ENCODE measurements around the gene A1BG.

The A1BG gene

GRCh38 chr19:58330458-58330857 is 22.8 kb downstream of the A1BG start:
- no peak for TF ChIP-seq FOXP2 (optimal IDR thresholded peaks at IDR 0.05; ENCODE audit: borderline replicate concordance, extremely low read depth, extremely low read length, insufficient read depth)
- TF ChIP-seq, protein P1, sequence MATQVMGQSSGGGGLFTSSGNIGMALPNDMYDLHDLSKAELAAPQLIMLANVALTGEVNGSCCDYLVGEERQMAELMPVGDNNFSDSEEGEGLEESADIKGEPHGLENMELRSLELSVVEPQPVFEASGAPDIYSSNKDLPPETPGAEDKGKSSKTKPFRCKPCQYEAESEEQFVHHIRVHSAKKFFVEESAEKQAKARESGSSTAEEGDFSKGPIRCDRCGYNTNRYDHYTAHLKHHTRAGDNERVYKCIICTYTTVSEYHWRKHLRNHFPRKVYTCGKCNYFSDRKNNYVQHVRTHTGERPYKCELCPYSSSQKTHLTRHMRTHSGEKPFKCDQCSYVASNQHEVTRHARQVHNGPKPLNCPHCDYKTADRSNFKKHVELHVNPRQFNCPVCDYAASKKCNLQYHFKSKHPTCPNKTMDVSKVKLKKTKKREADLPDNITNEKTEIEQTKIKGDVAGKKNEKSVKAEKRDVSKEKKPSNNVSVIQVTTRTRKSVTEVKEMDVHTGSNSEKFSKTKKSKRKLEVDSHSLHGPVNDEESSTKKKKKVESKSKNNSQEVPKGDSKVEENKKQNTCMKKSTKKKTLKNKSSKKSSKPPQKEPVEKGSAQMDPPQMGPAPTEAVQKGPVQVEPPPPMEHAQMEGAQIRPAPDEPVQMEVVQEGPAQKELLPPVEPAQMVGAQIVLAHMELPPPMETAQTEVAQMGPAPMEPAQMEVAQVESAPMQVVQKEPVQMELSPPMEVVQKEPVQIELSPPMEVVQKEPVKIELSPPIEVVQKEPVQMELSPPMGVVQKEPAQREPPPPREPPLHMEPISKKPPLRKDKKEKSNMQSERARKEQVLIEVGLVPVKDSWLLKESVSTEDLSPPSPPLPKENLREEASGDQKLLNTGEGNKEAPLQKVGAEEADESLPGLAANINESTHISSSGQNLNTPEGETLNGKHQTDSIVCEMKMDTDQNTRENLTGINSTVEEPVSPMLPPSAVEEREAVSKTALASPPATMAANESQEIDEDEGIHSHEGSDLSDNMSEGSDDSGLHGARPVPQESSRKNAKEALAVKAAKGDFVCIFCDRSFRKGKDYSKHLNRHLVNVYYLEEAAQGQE (IDR thresholded peaks at IDR 0.05; ENCODE audit: insufficient read depth in 1 of 2, low read depth in 2 of 2, low read length in 2 of 2), result no peak

DNA sequence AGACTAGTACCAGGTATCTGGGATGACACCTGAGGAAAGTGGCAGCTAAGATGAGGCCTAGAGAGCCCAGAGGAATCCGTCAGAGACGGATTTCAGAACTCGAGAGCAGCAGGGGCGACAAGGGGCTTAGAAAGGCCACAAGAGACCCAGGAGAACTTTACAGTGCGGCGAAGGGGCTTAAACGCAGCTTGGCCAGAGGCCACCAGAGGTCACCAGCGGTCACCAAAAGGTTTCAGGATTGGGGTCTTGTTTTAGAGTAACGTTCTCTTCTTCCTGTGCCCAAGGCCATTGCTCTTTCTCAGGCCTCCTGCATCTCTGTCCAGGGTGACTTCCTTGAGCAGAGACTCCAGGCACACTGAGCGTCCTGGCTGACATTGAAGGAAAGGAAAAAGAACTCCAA is 24.3 kb downstream of the A1BG start:
- TF ChIP-seq SIN3A (IDR thresholded peaks at IDR 0.05; ENCODE audit: borderline replicate concordance, insufficient read depth, low read length) (no peak), TAF1 (IDR thresholded peaks at IDR 0.05; ENCODE audit: borderline replicate concordance, insufficient read depth, low read length) (no peak), POLR2AphosphoS5 (IDR thresholded peaks at IDR 0.05; ENCODE audit: low read depth, low read length) (no peak), FOXP2 (optimal IDR thresholded peaks at IDR 0.05; ENCODE audit: borderline replicate concordance, extremely low read depth, extremely low read length, insufficient read depth) (no peak)
- TF ChIP-seq, protein P1 (IDR thresholded peaks at IDR 0.05; ENCODE audit: insufficient read depth in 1 of 2, low read depth in 2 of 2, low read length in 2 of 2), result no peak

GRCh38 chr19:58326914-58327726 is 26.2 kb downstream of the A1BG start, which contains the start of gene ZSCAN22:
Gene ZSCAN22 (plus strand): TSS chr19:58326994. CDS start chr19:58334803, 7,809 bp downstream.
- TF ChIP-seq TAF1 (IDR thresholded peaks at IDR 0.05; ENCODE audit: borderline replicate concordance, insufficient read depth, low read length) (peak; percentile 91; the same call in 1 of the 2 replicates), FOXP2 (optimal IDR thresholded peaks at IDR 0.05; ENCODE audit: borderline replicate concordance, extremely low read depth, extremely low read length, insufficient read depth) (peak; percentile 98), SIN3A (IDR thresholded peaks at IDR 0.05; ENCODE audit: borderline replicate concordance, insufficient read depth, low read length) (peak; percentile 76; the same call in 1 of the 2 replicates), POLR2AphosphoS5 (IDR thresholded peaks at IDR 0.05; ENCODE audit: low read depth, low read length) (peak; percentile 87)
- TF ChIP-seq, protein P1 (IDR thresholded peaks at IDR 0.05; ENCODE audit: insufficient read depth in 1 of 2, low read depth in 2 of 2, low read length in 2 of 2), result 0 out of 4 replicates have a peak, but pooled peaks of 1 of the 2 experiments have one; percentile 51

DNA sequence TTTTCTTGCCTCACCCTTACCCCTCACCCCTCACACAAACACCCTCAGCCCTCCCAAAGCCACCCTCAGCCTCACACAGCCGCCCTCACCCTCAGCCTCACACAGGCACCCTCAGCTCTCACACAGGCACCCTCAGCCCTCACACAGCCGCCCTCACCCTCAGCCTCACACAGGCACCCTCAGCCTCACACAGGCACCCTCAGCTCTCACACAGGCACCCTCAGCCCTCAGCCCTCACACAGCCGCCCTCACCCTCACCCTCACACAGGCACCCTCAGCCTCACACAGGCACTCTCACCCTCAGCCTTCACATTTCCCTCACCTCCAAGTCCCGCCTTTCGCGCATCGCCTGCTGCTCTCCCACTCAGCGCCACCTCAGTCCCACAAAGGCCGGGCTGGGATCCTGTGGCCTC is 26.8 kb downstream of the A1BG start:
- TF ChIP-seq TAF1 (IDR thresholded peaks at IDR 0.05; ENCODE audit: borderline replicate concordance, insufficient read depth, low read length) (no peak), POLR2AphosphoS5 (IDR thresholded peaks at IDR 0.05; ENCODE audit: low read depth, low read length) (no peak), FOXP2 (optimal IDR thresholded peaks at IDR 0.05; ENCODE audit: borderline replicate concordance, extremely low read depth, extremely low read length, insufficient read depth) (no peak), SIN3A (IDR thresholded peaks at IDR 0.05; ENCODE audit: borderline replicate concordance, insufficient read depth, low read length) (no peak)
- TF ChIP-seq, protein P1 (IDR thresholded peaks at IDR 0.05; ENCODE audit: insufficient read depth in 1 of 2, low read depth in 2 of 2, low read length in 2 of 2), result no peak
